ENCODE results near the gene NPNT.
"Not testable (repeated sequence)": the region's sequence is repeated elsewhere in the genome, so short reads cannot be mapped to it uniquely, and the experiment has no call there.

Gene NPNT

GRCh38 chr4:105894660-105895582, at the start of gene NPNT:
TSS of gene NPNT (plus strand) at chr4:105895471. CDS start at chr4:105895653, 182 bp downstream.
- no peak for DNase-seq (ENCODE audit: low read depth in 2 of 2)

- no peak for DNase-seq (ENCODE audit: low read depth in 2 of 2)
These were observed 49.7 kb upstream of the NPNT start for GRCh38 chr4:105845559-105845958.

- DNase-seq (ENCODE audit: low read depth in 2 of 2), result not testable (repeated sequence)
These were observed 46.9 kb upstream of the NPNT start for GRCh38 chr4:105848359-105848758.

GRCh38 chr4:105851196-105851595, 44.1 kb upstream of the NPNT start:
- no peak for DNase-seq (ENCODE audit: low read depth in 2 of 2)

GRCh38 chr4:105852230-105852629, 43.0 kb upstream of the NPNT start:
- not testable (repeated sequence) for DNase-seq (ENCODE audit: low read depth in 2 of 2)

GRCh38 chr4:105858466-105859040, 36.7 kb upstream of the NPNT start:
- DNase-seq (ENCODE audit: low read depth in 2 of 2), result no peak

- DNase-seq (ENCODE audit: low read depth in 2 of 2), result no peak
These were observed 36.0 kb upstream of the NPNT start for GRCh38 chr4:105859233-105859632.

- DNase-seq (ENCODE audit: low read depth in 2 of 2), result no peak
These were observed 24.3 kb upstream of the NPNT start for GRCh38 chr4:105870963-105871362.

GRCh38 chr4:105871997-105872396, 23.3 kb upstream of the NPNT start:
- no peak for DNase-seq (ENCODE audit: low read depth in 2 of 2)

- no peak for DNase-seq (ENCODE audit: low read depth in 2 of 2)
These were observed 20.0 kb upstream of the NPNT start for GRCh38 chr4:105875233-105875632.

- no peak for DNase-seq (ENCODE audit: low read depth in 2 of 2)
These were observed 16.6 kb upstream of the NPNT start for GRCh38 chr4:105878668-105879067.

- DNase-seq (ENCODE audit: low read depth in 2 of 2), result no peak
These were observed 7.8 kb upstream of the NPNT start for GRCh38 chr4:105887508-105887907.

- no peak for DNase-seq (ENCODE audit: low read depth in 2 of 2)
These were observed 551 bp downstream of the NPNT start for GRCh38 chr4:105895583-105896460.

GRCh38 chr4:105896461-105896942, 1.2 kb downstream of the NPNT start:
- DNase-seq (ENCODE audit: low read depth in 2 of 2), result no peak

GRCh38 chr4:105896984-105897775, 1.9 kb downstream of the NPNT start:
- no peak for DNase-seq (ENCODE audit: low read depth in 2 of 2)

- DNase-seq (ENCODE audit: low read depth in 2 of 2), result no peak
These were observed 5.3 kb downstream of the NPNT start for GRCh38 chr4:105900541-105900940.

- no peak for DNase-seq (ENCODE audit: low read depth in 2 of 2)
These were observed 7.4 kb downstream of the NPNT start for GRCh38 chr4:105902550-105903262.

GRCh38 chr4:105909787-105910281, 14.6 kb downstream of the NPNT start:
- no peak for DNase-seq (ENCODE audit: low read depth in 2 of 2)

- DNase-seq (ENCODE audit: low read depth in 2 of 2), result no peak
These were observed 16.2 kb downstream of the NPNT start for GRCh38 chr4:105911426-105911825.

GRCh38 chr4:105912633-105913032, 17.4 kb downstream of the NPNT start:
- no peak for DNase-seq (ENCODE audit: low read depth in 2 of 2)

Measured in stimulated activated CD4-positive, alpha-beta T cell treated with anti-CD3 and anti-CD28 coated beads, Interleukin-15, amount 100 ng/mL, for 48 hours (primary cell).